NOMO-1 (cell line): Measurements from ENCODE around the gene MPC1L.

Experiments used
- DNase-seq, 2 experiments: peaks; one replicate each; lab custom pipeline; 2025; ENCODE audit not compliant: unreplicated experiment in 2 of 2; lab: John Stamatoyannopoulos, UW

MPC1L gene

DNA sequence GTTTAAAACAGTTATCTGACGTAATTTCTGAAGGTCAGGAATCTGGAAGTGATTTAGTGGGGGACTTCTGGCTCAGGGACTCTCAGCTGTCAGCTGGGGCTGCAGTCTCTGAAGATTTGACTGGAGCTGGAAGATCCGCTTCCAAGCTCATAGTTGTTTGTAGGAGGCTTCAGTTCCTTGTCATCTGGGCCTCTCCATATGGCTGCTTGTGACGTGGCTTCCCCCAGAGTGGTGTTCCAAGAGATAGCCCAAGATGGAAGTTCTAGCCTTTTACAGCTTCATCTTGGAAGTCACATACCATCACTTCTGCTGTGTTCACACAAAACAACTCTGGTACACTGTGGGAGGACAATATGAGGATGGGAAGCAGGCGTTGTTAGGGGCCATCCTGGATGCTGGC is 2.1 kb downstream of the MPC1L start:
- no peak for DNase-seq

DNA sequence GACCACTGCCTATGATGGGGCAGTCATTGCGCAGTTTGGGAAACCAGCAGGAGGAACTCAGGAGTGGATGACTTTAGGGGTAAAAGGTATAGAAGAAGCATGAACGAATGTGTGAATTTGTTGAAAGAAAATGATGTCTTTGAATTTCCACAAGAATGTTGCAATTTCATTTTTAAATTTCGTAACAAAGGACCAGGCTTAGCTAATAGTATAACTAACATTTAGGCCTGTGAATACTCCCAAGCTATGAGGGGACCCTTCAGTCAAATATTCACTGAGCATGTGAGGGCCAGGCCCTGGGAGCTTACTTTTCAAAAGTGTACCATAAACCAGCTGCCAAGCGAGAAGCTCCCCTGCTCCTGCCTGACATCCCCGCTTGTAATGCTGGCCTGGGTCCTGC is 5.3 kb downstream of the MPC1L start:
- peak in 1 of 2 experiments; percentile 20 for DNase-seq

- DNase-seq: peak in 1 of 2 experiments; percentile 8
Measured at GRCh38 chrX:40632199-40632598, 9.0 kb downstream of the MPC1L start.

DNA sequence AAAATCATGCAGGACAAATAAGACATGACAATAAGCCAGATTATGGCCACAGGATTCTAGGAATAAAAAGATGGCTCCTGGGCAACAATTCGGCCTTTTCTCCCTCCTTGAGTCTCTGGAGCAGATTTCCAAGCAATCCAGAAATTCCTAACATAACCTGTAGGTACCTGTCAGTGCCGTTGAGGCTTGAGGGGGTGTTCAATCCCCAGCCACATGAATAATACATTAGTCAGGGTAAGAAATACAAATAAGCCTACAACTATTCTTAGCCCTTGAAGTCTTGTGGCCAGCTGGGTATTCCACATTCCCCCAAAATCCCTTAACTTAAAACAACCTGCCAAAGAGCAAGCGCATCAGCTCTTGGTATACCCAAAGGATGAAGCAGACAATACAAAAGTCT is 14.5 kb downstream of the MPC1L start:
- DNase-seq: no peak

GRCh38 chrX:40644176-40644575 is 20.9 kb downstream of the MPC1L start:
- DNase-seq: peak; percentile 74 to 92

DNA sequence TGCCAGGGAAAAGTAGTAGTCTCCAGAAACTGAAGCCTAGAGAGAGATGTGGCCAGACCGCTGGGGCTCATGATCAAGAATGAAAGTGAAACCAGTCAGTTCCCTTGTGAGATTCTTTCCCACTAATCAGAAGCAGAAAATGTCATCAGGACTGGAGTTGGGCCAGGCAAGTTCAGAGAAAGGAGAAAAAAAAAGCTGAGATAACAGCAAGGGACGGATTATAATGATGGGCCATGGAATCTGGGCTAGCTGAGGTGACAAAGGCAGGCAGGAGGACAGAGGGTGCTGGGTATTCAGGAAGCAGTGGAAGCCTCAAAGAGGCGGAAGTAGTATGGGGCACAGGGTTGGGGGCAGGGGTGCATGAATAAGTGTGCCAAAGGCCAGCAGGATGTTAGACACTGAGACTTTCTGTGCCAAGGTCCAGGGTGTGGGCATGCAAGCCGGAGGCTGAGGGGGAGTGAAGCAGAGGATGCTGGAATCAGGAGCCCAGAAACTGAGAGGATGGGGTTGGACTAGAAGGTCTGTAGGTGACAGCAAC is 21.7 kb downstream of the MPC1L start:
- DNase-seq: peak; percentile 77 to 80

GRCh38 chrX:40646489-40647306 is 23.5 kb downstream of the MPC1L start:
- DNase-seq: peak; percentile 26 to 33

- peak; percentile 89 to 93 for DNase-seq
Measured at GRCh38 chrX:40647307-40648197, 24.3 kb downstream of the MPC1L start, which contains the start of gene CXorf38. TSS of gene CXorf38 (minus strand) at chrX:40647561. CDS start at chrX:40647520, 41 bp downstream.

DNA sequence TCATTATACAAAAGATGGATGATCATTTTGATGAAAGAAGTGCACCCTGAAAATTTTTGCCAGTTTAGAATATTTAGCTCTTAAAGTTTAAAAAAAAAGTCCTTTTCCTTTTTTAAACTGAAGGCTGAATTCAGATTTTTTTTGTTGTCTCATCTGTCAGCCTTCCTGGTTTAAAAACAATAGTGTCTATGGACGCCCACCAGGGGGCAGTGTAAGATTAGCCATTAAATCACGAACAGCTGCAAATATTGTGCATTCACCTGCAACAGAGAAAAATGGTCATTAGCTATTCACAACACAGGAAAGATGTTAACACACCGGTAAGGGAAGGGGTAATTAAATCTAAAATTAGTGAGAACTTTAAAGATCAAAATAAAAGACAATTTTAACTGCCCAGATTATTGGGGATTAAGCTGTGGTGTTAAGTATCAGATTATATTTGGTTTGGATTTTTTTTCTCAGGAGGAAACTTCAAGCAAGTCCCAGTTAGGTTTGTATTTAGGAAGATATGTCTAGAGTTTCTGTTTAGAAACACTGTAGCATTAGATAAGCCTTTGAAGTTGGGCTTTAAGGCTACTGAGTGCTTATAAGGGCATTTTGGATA is 28.5 kb downstream of the MPC1L start:
- peak; percentile 46 to 59 for DNase-seq

DNA sequence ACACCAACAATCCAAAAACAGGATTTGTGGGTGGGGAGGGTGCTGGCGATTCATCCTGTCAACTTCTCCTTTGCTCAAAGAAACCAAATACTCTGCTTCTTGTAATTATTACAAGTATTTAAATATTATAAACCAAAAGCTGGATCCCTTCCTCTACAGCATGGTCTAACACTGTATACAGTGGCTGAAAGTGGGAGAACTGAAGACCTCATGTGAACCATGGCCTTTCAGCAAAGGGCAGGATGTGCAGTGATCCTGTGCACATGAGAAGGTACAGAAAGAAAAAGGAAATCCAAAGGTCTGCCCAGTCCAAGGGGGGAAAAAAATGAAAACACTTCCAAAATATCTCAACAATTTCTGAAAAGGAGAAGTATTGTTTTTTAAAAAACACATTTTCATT is 29.4 kb downstream of the MPC1L start:
- no peak for DNase-seq

- DNase-seq: no peak
Measured at GRCh38 chrX:40653535-40653934, 30.3 kb downstream of the MPC1L start.

GRCh38 chrX:40660381-40660780 is 37.2 kb downstream of the MPC1L start:
- no peak for DNase-seq

DNA sequence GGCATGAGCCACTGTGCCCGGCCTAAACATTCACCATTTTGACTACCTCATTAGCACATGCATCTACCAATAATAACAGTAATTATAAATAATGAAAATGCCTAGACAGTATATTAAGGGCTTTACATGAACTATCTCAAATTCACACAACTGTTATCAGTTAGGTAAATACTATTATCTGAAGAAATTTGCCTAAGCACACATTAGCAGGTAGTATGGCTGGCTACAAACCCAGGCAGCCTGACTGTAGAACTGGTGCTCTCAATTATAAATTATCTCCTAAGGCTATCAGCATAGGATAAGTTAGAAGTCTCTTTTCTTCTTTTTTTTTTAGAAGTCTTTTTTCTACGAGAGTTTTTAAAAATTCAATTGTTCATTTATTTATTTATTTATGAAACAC is 38.3 kb downstream of the MPC1L start:
- DNase-seq: no peak

DNA sequence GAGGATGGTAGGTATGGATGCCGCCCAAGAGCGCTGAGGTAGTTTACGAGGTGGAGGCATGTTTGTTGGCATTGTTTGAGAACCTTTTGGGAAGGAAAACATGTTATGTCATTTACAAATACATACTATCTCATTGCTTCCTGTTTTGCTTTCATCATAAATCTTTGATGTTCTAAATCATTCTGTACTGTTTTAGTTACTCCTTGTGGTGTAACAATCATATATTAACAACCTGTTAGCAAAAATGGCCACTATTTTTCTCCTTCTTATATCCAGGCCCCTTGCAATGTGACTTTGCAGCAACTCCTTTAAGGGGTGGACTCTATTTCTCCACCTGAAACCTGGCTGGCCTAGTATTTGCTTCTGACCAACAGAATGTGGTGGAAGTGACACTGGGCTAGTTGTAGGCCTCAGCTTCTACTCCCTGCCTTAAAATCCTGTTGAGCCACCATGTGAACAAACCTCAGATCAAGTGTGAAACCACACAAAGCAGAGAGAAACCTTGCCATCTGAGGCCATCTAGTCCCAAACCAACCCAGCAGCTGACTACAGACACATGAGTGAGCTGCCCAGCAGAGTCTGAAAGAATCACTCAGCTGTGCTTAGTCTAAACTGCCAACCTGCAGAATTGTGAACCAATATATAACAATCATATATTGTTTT is 40.0 kb downstream of the MPC1L start:
- DNase-seq: no peak

DNA sequence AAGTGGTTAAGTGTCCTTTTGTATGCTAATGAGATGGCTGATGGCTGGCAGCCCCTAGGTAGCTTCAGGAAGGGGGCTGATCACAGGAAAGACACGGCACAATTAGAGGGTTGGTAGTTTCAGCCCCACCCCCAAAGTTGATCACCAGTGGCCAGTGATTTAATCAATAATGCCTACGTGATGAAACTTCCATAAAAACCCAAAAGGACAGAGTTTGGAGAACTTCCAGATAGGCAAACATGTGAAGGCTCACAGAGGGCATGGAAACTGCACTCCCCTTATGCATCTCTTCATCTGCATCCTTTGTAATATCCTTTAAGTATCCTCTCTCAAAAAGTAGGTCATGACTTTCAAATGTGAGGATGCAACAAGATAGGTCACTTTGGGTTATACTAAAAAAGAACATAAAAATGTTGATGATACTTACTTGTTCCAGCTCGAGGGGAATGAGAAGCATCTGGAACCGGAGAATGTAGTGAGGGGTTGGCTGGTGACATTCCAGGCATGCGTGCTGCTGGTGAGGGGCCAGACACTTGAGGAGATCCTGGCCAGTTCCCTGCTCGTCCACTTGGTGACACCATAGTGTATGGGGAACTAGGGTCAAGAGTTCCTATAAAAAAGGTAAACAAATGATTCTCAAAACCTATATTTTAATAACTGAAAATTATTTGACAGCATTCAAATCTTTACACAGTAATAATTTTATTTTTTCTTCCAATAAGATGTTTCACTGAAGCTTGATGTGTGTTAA is 40.8 kb downstream of the MPC1L start:
- no peak for DNase-seq

- no peak for DNase-seq
Measured at GRCh38 chrX:40671126-40671525, 47.9 kb downstream of the MPC1L start.
